ENCODE measurements around the gene GORASP2. TPM values are rescaled to one million over a fixed set of nuclear protein-coding genes. Genes with fewer than 3 reads are reported as not detected.

The GORASP2 gene
- total and polyA plus RNA-seq, 2 of the 8 experiments (the other 6 are each of a cell fraction or from before 2014, with no cell fraction given) = 86.8 to 214 TPM

DNA sequence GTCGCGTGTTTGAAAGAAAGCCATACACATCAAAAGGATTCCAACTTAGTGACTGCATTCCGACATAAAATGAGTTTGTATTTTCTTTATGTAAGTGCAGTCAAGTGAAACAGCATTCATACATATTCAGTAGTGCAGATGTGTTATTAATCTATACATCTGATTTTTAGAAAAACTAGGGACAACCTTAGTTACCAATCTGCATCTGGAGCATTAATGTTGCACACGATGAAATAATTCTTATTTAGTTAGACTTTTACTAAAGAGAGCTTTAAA lies 1.9 kb downstream of the GORASP2 start (continued):
- TF ChIP-seq NRF1 (IDR thresholded peaks at IDR 0.05; ENCODE audit: low read depth, low read length) (no peak), CBX8 (IDR thresholded peaks at IDR 0.05; ENCODE audit: borderline replicate concordance, low read depth, low read length) (no peak), TAF7 (optimal IDR thresholded peaks at IDR 0.05; ENCODE audit: borderline replicate concordance, low read depth, low read length) (no peak)

Measured in H1 (cell line).